H1 (cell line): ENCODE results near the gene STARD7. TPM values are rescaled to one million over a fixed set of nuclear protein-coding genes. Genes with fewer than 3 reads are reported as not detected.

ENCODE experiments used
- CTCF ChIA-PET: fragments of 300-600 bp; sonication (Branson Sonifier 250); formaldehyde crosslinking; loops from one replicate; lab custom pipeline; 2021; ENCODE audit not compliant: partially characterized antibody; lab: Charles Lee
- POLR2A ChIA-PET: fragments of 300-600 bp; sonication (Branson Sonifier 250); formaldehyde crosslinking; loops from one replicate; lab custom pipeline; 2021; ENCODE audit warnings: inconsistent platforms; ENCODE audit not compliant: partially characterized antibody; lab: Charles Lee
- DNase-seq, 2 experiments: peaks; one replicate each; pipeline versions ENCODE4 v3.0.0 to v3.0.0-alpha.2; 2010 to 2022; ENCODE audit warnings: low spot score in 2 of 2, low read depth in 1 of 2, mixed read lengths in 1 of 2
- FAIRE-seq: peaks from 2 replicates; lab custom pipeline; 2011; peaks lifted over from hg19 to GRCh38; lab: Jason Lieb, UNC
- H2AFZ ChIP-seq: 2 replicates; pipeline ENCODE4 v1.8.1; 2012; ENCODE audit warnings: low read length, inconsistent platforms
- H2AK5ac ChIP-seq: 2 replicates; pipeline ENCODE4 v1.6.1; 2013; ENCODE audit warnings: low read depth, low read length
- H2BK120ac ChIP-seq: replicated peaks from 2 replicates; pipeline ENCODE3; 2013; ENCODE audit warnings: low read depth, low read length, inconsistent platforms
- H2BK12ac ChIP-seq: 2 replicates; pipeline ENCODE4 v1.6.1; 2013; ENCODE audit warnings: low read depth, low read length
- H2BK15ac ChIP-seq: 2 replicates; pipeline ENCODE4 v1.6.1; 2013; ENCODE audit warnings: low read length
- H2BK20ac ChIP-seq: 2 replicates; pipeline ENCODE4 v1.6.1; 2013; ENCODE audit warnings: low read length
- H2BK5ac ChIP-seq: 2 replicates; pipeline ENCODE4 v1.6.1; 2013; ENCODE audit warnings: low read depth, low read length
- H3K14ac ChIP-seq: 2 replicates; pipeline ENCODE4 v1.6.1; 2013; ENCODE audit warnings: inconsistent platforms; ENCODE audit not compliant: insufficient read length
- H3K18ac ChIP-seq: 2 replicates; pipeline ENCODE4 v1.6.1; 2013; ENCODE audit warnings: low read length; ENCODE audit errors: extremely low read depth
- H3K23ac ChIP-seq: 2 replicates; pipeline ENCODE4 v1.6.1; 2013; ENCODE audit warnings: inconsistent platforms; ENCODE audit not compliant: insufficient read length
- H3K23me2 ChIP-seq: 2 replicates; pipeline ENCODE4 v1.6.1; 2013; ENCODE audit warnings: low read depth, low read length
- H3K27ac ChIP-seq: 2 replicates; pipeline ENCODE4 v1.6.1; 2011; ENCODE audit warnings: low read depth, low read length, inconsistent platforms
- H3K27me3 ChIP-seq, 4 experiments: replicated peaks in 1 of 4; 1 replicate in 1 of 4; 2 replicates in 3 of 4; pipeline versions ENCODE4 v1.6.1 to v1.8.1; 2011 to 2013; ENCODE audit warnings: low read length in 3 of 4, mild to moderate bottlenecking in 3 of 4, inconsistent platforms in 2 of 4, mixed read lengths in 2 of 4, moderate library complexity in 1 of 4; ENCODE audit not compliant: control insufficient read depth in 3 of 4, insufficient read depth in 3 of 4; ENCODE audit errors: extremely low read depth in 1 of 4
- H3K36me3 ChIP-seq, 4 experiments: 2 replicates each; pipeline versions ENCODE4 v1.6.1 to v1.8.1; 2011 to 2013; ENCODE audit warnings: mild to moderate bottlenecking in 4 of 4, low read length in 3 of 4, moderate library complexity in 2 of 4, control low read depth in 1 of 4, inconsistent platforms in 1 of 4; ENCODE audit not compliant: insufficient read depth in 4 of 4, control insufficient read depth in 2 of 4
- H3K4ac ChIP-seq: replicated peaks from 2 replicates; pipeline ENCODE3; 2013; ENCODE audit warnings: low read length, low read depth, mixed read lengths, inconsistent platforms; ENCODE audit not compliant: insufficient read length
- H3K4me1 ChIP-seq, 4 experiments: replicated peaks in 1 of 4; 1 replicate in 1 of 4; 2 replicates in 3 of 4; pipeline versions ENCODE4 v1.6.1 to v1.8.1; 2011 to 2013; ENCODE audit warnings: low read length in 3 of 4, inconsistent platforms in 2 of 4, mixed read lengths in 1 of 4; ENCODE audit not compliant: insufficient read depth in 4 of 4, control insufficient read depth in 3 of 4
- H3K4me2 ChIP-seq, 2 experiments: 2 replicates each; pipeline versions ENCODE4 v1.6.1 to v1.8.1; 2011 to 2013; ENCODE audit warnings: low read depth in 2 of 2, low read length in 2 of 2, control low read depth in 1 of 2, inconsistent platforms in 1 of 2, mild to moderate bottlenecking in 1 of 2; ENCODE audit not compliant: insufficient read depth in 1 of 2
- H3K4me3 ChIP-seq, 4 experiments: fragments of 200-600, 300-600 bp in 1 of 4; sonication (generic), shearing (Covaris generic), sonication (Bioruptor Twin) in 1 of 4; 2 replicates each; pipeline versions ENCODE4 v1.5.1 to v1.8.1; 2011 to 2016; ENCODE audit warnings: low read length in 4 of 4, low read depth in 3 of 4, control low read depth in 2 of 4, inconsistent platforms in 2 of 4, mild to moderate bottlenecking in 2 of 4, mixed read lengths in 1 of 4, moderate library complexity in 1 of 4; ENCODE audit not compliant: insufficient read depth in 2 of 4; ENCODE audit errors: extremely low read depth in 1 of 4
- H3K56ac ChIP-seq: replicated peaks from 2 replicates; pipeline ENCODE3; 2013; ENCODE audit warnings: low read depth, mild to moderate bottlenecking, mixed read lengths, low read length, inconsistent platforms; ENCODE audit not compliant: insufficient read length
- H3K79me1 ChIP-seq: 2 replicates; pipeline ENCODE4 v1.6.1; 2013; ENCODE audit warnings: low read depth, low read length, control low read depth
- H3K79me2 ChIP-seq, 2 experiments: 2 replicates each; pipeline versions ENCODE4 v1.6.1 to v1.8.1; 2012 to 2013; ENCODE audit warnings: low read length in 2 of 2, mild to moderate bottlenecking in 2 of 2, inconsistent platforms in 1 of 2; ENCODE audit not compliant: insufficient read depth in 2 of 2, control insufficient read depth in 1 of 2
- H3K9ac ChIP-seq, 4 experiments: replicated peaks in 1 of 4; 1 replicate in 1 of 4; 2 replicates in 3 of 4; pipeline versions ENCODE4 v1.6.1 to v1.8.1; 2011 to 2013; ENCODE audit warnings: low read depth in 3 of 4, low read length in 3 of 4, control low read depth in 2 of 4, mild to moderate bottlenecking in 2 of 4, moderate library complexity in 2 of 4, inconsistent platforms in 1 of 4; ENCODE audit errors: extremely low read depth in 1 of 4
- H3K9me3 ChIP-seq, 2 experiments: 2 replicates each; pipeline versions ENCODE4 v1.6.1 to v1.8.1; 2012 to 2013; ENCODE audit warnings: mild to moderate bottlenecking in 2 of 2, moderate library complexity in 2 of 2, control low read depth in 1 of 2, inconsistent platforms in 1 of 2, low read depth in 1 of 2, low read length in 1 of 2, mixed read lengths in 1 of 2; ENCODE audit not compliant: insufficient read depth in 2 of 2
- H4K20me1 ChIP-seq, 2 experiments: replicated peaks in 1 of 2; 2 replicates each; pipeline versions ENCODE3 to v1.8.1; 2011 to 2013; ENCODE audit warnings: inconsistent platforms in 2 of 2, low read length in 2 of 2, mild to moderate bottlenecking in 1 of 2; ENCODE audit not compliant: insufficient read depth in 2 of 2, control insufficient read depth in 1 of 2
- H4K5ac ChIP-seq: 2 replicates; pipeline ENCODE4 v1.6.1; 2013; ENCODE audit warnings: low read length, low read depth, mixed read lengths, inconsistent platforms; ENCODE audit not compliant: insufficient read length
- H4K8ac ChIP-seq: 2 replicates; pipeline ENCODE4 v1.8.0; 2013; ENCODE audit warnings: mild to moderate bottlenecking, moderate library complexity, low read length, inconsistent platforms; ENCODE audit not compliant: insufficient read depth; ENCODE audit errors: extremely low read depth
- H4K91ac ChIP-seq: replicated peaks from 2 replicates; pipeline ENCODE3; 2013; ENCODE audit warnings: low read length, mixed read lengths, inconsistent platforms; ENCODE audit not compliant: insufficient read length
- BCL11A ChIP-seq, 2 experiments: IDR thresholded peaks; one replicate each; pipeline ENCODE4 v1.6.1; 2011; ENCODE audit warnings: low read depth in 2 of 2, low read length in 2 of 2, mild to moderate bottlenecking in 2 of 2
- BRCA1 ChIP-seq: IDR thresholded peaks from 2 replicates; pipeline ENCODE4 v1.6.1; 2012; ENCODE audit warnings: low read depth, low read length, improper control_type of control experiment
- CHD1 ChIP-seq: IDR thresholded peaks from 2 replicates; pipeline ENCODE4 v1.6.1; 2012; ENCODE audit warnings: low read depth, low read length, improper control_type of control experiment
- CTBP2 ChIP-seq: IDR thresholded peaks from 2 replicates; pipeline ENCODE4 v1.7.0; 2011; ENCODE audit warnings: borderline replicate concordance, mild to moderate bottlenecking, moderate library complexity, mixed read lengths, low read length; ENCODE audit not compliant: insufficient read depth, insufficient read length
- NANOG ChIP-seq: IDR thresholded peaks from 2 replicates; pipeline ENCODE4 v1.6.1; 2011; ENCODE audit warnings: low read length, low read depth, mild to moderate bottlenecking, inconsistent platforms; ENCODE audit not compliant: insufficient read depth, poor library complexity, severe bottlenecking
- PHF8 ChIP-seq: fragments of 200-600 bp; sonication (generic); conservative IDR thresholded peaks from 2 replicates; pipeline ENCODE4 v1.7.1; 2012; ENCODE audit warnings: low read depth, mild to moderate bottlenecking, inconsistent platforms, low read length, moderate library complexity
- SAP30 ChIP-seq: fragments of 300-600 bp; sonication (generic); IDR thresholded peaks from 2 replicates; pipeline ENCODE4 v1.7.1; 2012; ENCODE audit warnings: low read length, moderate library complexity, mild to moderate bottlenecking, inconsistent platforms; ENCODE audit not compliant: insufficient read depth, insufficient replicate concordance
- TAF1 ChIP-seq: IDR thresholded peaks from 2 replicates; pipeline ENCODE4 v1.6.1; 2011; ENCODE audit warnings: mild to moderate bottlenecking, low read depth, low read length
- WGBS, 2 experiments: shearing (Covaris generic) in 1 of 2; methylation state at CpG; one replicate each; pipeline versions ENCODE4 v1.1.6 to v1.1.7; 2013 to 2015; ENCODE audit warnings: low lambda C conversion rate in 2 of 2, mixed read lengths in 2 of 2, inconsistent platforms in 1 of 2, low coverage in 1 of 2, missing lambda C conversion rate in 1 of 2; ENCODE audit not compliant: insufficient replicate concordance in 2 of 2, insufficient coverage in 1 of 2, insufficient read length in 1 of 2; ENCODE audit errors: extremely low coverage in 1 of 2, missing lambda C conversion rate in 1 of 2; 5-methylcytosine and 5-hydroxymethylcytosine counted together
- polyA plus RNA-seq, 7 experiments: library from polyadenylated mRNA; depleted of rRNA in 3 of 7; stranded (reverse) in 5 of 7; unstranded in 2 of 7; fragments of >200 nt in 5 of 7; fragments of 200-250 nt in 2 of 7; gene quantifications; 1 replicate in 5 of 7; 2 replicates in 1 of 7; 4 replicates in 1 of 7; pipeline versions ENCODE4 v1.2.1 to v1.2.3, GENCODE V29; 2011 to 2013; ENCODE audit warnings: missing spikeins in 2 of 7, mixed read lengths in 2 of 7
- total RNA-seq: library from RNA; stranded (reverse); fragmentation: NEBNext Ultra II Directional; extraction: Animal tissue kit (Norgen Biotek cat#: 25700); gene quantifications from 2 replicates; pipeline ENCODE4 v1.2.1, GENCODE V29; 2021
- TF ChIP-seq, protein P1 (sequence below), 3 experiments: IDR thresholded peaks; 1 replicate in 2 of 3; 2 replicates in 1 of 3; pipeline versions ENCODE4 v1.5.1 to v1.6.1; 2011; ENCODE audit warnings: low read length in 3 of 3, mild to moderate bottlenecking in 3 of 3, inconsistent platforms in 2 of 3, low read depth in 1 of 3, moderate library complexity in 1 of 3; ENCODE audit not compliant: insufficient read depth in 1 of 3; ENCODE audit errors: control extremely low read depth in 1 of 3

The STARD7 gene
- total and polyA plus RNA-seq, 2 of the 8 experiments (the other 6 are each of a cell fraction or from before 2014, with no cell fraction given): 89.1 to 200 TPM

DNA sequence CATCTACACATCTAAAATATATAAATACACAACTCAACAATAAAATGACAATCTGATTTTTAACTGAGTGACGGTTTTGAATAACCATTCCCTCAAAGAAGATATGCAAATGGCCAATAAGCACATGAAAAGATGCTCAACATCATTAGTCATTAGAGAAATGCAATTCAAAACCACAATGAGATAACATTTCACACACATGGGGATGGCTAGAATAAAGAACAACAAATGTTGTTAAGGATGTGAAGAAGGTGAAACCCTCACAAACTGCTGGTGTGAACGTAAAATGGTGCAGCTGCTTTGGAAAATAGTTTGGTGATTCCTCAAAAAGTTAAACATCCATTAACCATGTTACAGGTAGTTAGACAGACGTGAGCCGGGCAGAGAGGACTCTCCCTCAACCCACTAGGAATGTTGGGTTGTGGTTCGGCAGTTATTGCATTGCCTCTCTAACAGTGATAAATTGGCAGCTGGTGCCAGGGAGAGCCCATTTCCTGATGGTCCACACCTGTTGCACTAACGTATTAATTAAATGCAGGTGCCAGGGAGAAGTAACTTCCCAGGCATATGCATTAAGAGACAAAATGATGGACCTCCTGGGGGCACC is 41.1 kb downstream of the STARD7 start:
- Histone ChIP-seq H3K23ac (no peak overlapping the region), H3K27me3 (no peaks in the 10 kb centered on the region), H3K4me2 (no peak overlapping the region), H2BK15ac (no peak overlapping the region), H3K9me3 (peaks cover 0 to 3% of the 10 kb centered on the region in 2 experiments; a peak in 1 of 4 replicates), H2BK5ac (no peak overlapping the region), H3K9ac (no peak overlapping the region), H3K27ac (no peak overlapping the region), H4K5ac (no peak overlapping the region), H3K36me3 (no peaks in the 10 kb centered on the region), H4K8ac (no peak overlapping the region), H2BK20ac (no peak overlapping the region), H4K91ac (no peak overlapping the region), H3K18ac (no peak overlapping the region), H3K23me2 (no peaks in the 10 kb centered on the region; the same call in 1 of the 2 replicates), H2AK5ac (no peak overlapping the region), H3K4ac (no peak overlapping the region), H3K56ac (no peak overlapping the region), H2BK12ac (no peak overlapping the region), H3K4me1 (peaks cover 0 to 7% (median 0%) of the 10 kb centered on the region in 4 experiments; a peak in 1 of 7 replicates), H3K4me3 (no peak overlapping the region), H3K79me2 (no peaks in the 10 kb centered on the region), H4K20me1 (no peaks in the 10 kb centered on the region), H2BK120ac (no peak overlapping the region), H3K79me1 (no peaks in the 10 kb centered on the region), H3K14ac (no peak overlapping the region), H2AFZ (no peak overlapping the region)
- CTCF ChIA-PET: interaction anchor here (0.6 to 5.2 kb wide), 2 partner anchors 7 to 145 kb away, joined by 3 to 31 read pairs; no protein-coding TSS in a partner anchor
- WGBS, 2 experiments: 83% methylated on average over 6 of the region's 6 CpGs; no CpG with 5 or more reads in 1 of the 2 experiments
- POLR2A ChIA-PET: no interaction called here
- DNase-seq (no peak), FAIRE-seq (no peak)
- TF ChIP-seq BRCA1 (no peak), TAF1 (no peak), CTBP2 (no peak), PHF8 (no peak), NANOG (no peak), CHD1 (no peak), BCL11A (IDR thresholded peaks at IDR 0.05; ENCODE audit: low read depth in 2 of 2, low read length in 2 of 2) (no peak), SAP30 (no peak)
- TF ChIP-seq, protein P1, sequence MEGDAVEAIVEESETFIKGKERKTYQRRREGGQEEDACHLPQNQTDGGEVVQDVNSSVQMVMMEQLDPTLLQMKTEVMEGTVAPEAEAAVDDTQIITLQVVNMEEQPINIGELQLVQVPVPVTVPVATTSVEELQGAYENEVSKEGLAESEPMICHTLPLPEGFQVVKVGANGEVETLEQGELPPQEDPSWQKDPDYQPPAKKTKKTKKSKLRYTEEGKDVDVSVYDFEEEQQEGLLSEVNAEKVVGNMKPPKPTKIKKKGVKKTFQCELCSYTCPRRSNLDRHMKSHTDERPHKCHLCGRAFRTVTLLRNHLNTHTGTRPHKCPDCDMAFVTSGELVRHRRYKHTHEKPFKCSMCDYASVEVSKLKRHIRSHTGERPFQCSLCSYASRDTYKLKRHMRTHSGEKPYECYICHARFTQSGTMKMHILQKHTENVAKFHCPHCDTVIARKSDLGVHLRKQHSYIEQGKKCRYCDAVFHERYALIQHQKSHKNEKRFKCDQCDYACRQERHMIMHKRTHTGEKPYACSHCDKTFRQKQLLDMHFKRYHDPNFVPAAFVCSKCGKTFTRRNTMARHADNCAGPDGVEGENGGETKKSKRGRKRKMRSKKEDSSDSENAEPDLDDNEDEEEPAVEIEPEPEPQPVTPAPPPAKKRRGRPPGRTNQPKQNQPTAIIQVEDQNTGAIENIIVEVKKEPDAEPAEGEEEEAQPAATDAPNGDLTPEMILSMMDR (IDR thresholded peaks at IDR 0.05; ENCODE audit: control extremely low read depth in 1 of 3, insufficient read depth in 1 of 3, low read depth in 1 of 3, low read length in 3 of 3): no peak
